Measurements from ENCODE around the gene FBXW5.

DNA sequence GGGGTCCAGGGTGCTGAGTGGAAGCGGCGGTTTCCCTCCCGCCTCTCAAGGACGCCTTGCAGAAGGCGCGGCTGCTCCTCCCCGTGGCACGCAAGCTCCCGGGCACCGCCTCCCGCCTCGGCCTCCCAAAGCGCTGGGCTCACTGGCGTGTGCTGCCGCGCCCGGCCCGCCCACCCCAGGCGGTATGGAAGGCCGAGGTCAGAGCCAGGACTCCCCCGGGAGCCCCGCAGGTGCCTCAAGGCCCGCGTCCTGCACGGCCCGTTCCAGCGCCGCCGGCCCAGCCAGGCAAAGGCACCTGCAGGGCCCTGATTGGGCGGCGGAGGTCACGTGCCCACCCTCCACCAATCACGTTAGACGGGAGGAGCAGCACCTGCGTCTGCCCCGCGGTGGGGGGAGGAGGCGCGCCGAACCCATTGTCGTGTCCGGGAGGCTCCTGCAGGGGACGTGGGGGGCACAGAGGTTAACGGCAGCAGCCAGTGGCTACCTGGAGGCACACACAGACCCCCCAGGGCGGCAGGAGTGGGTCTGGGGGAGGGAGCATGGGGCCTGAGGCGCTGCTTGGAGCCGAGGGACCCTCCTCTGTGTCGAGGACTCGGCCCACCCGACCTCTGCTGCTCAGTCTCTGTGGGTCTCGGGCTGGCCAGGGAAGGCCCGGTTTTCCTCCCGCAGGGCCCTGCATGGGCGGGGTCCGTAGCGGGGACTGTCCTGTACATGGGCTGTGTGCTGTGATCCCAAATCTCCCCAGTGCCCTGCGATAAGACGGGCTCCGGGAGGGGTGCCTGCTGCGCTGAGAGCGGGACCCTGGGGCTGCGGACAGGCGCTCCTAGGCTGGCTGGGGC, 5.5 kb upstream of the FBXW5 start:
- TF ChIP-seq, protein P1, sequence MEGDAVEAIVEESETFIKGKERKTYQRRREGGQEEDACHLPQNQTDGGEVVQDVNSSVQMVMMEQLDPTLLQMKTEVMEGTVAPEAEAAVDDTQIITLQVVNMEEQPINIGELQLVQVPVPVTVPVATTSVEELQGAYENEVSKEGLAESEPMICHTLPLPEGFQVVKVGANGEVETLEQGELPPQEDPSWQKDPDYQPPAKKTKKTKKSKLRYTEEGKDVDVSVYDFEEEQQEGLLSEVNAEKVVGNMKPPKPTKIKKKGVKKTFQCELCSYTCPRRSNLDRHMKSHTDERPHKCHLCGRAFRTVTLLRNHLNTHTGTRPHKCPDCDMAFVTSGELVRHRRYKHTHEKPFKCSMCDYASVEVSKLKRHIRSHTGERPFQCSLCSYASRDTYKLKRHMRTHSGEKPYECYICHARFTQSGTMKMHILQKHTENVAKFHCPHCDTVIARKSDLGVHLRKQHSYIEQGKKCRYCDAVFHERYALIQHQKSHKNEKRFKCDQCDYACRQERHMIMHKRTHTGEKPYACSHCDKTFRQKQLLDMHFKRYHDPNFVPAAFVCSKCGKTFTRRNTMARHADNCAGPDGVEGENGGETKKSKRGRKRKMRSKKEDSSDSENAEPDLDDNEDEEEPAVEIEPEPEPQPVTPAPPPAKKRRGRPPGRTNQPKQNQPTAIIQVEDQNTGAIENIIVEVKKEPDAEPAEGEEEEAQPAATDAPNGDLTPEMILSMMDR (IDR thresholded peaks at IDR 0.05; ENCODE audit: low read depth, low read length): peak; percentile 14; the same call in 1 of the 2 replicates
- no peak for TF ChIP-seq EZH2phosphoT487 (IDR thresholded peaks at IDR 0.05; ENCODE audit: low read depth)
